NT2/D1 (cell line): ENCODE results near the gene ZNF766.

Experiments
- SUZ12 ChIP-seq: IDR thresholded peaks from 2 replicates; pipeline ENCODE4 v1.6.1; 2011; ENCODE audit not compliant: insufficient read length, insufficient read depth; ENCODE audit errors: extremely low read depth
- YY1 ChIP-seq: IDR thresholded peaks from 2 replicates; pipeline ENCODE4 v1.6.1; 2011; ENCODE audit not compliant: insufficient read length, insufficient read depth
- ZNF274 ChIP-seq: IDR thresholded peaks from 2 replicates; pipeline ENCODE4 v1.6.1; 2011; ENCODE audit warnings: mild to moderate bottlenecking, low read depth, low read length

DNA sequence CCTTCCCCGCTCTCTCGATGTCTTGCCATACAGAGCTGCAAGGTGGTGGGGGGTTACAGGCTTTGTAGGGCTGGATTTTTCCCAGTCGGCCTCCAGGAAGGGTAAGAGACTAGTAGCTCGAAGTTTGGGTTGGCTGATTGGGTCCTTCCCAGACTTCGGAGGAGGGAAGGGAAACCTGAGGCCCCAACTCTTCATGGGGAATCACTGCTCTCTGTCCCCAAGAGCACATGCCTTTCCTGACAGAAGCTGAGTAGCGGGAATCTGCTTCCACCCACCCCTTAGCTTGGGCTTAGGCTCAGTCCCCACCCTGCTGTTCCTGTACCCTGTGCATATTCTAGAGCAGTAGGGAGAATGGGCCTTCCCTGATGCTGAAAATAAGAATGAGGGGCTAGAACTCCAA, 39.9 kb upstream of the ZNF766 start:
- TF ChIP-seq ZNF274 (no peak), YY1 (no peak), SUZ12 (no peak)
